OCI-LY1 (cell line): ENCODE data around the gene DOCK1.

Experiments
- H2AFZ ChIP-seq: fragments of 200-600 bp; sonication (generic), shearing (Covaris generic); 2 replicates; pipeline ENCODE4 v1.6.0; 2014; ENCODE audit warnings: antibody characterized with exemption, mild to moderate bottlenecking, low read length
- H3F3A ChIP-seq: fragments of 200-600 bp; sonication (generic), shearing (Covaris generic); 2 replicates; pipeline ENCODE4 v1.6.0; 2014; ENCODE audit warnings: mild to moderate bottlenecking, antibody characterized with exemption, low read length, moderate library complexity; ENCODE audit not compliant: insufficient read depth
- H3K27ac ChIP-seq: fragments of 200-600 bp; sonication (generic); 2 replicates; pipeline ENCODE4 v1.5.1; 2014; ENCODE audit warnings: low read length, mixed run types, mild to moderate bottlenecking, low read depth; ENCODE audit not compliant: poor library complexity, severe bottlenecking
- H3K27me3 ChIP-seq: fragments of 200-600 bp; sonication (generic); 2 replicates; pipeline ENCODE4 v1.6.0; 2014; ENCODE audit warnings: antibody characterized with exemption, mild to moderate bottlenecking, low read length, moderate library complexity; ENCODE audit not compliant: insufficient read depth
- H3K36me3 ChIP-seq: fragments of 200-600 bp; sonication (generic); 2 replicates; pipeline ENCODE4 v1.6.1; 2014; ENCODE audit warnings: mild to moderate bottlenecking, antibody characterized with exemption, low read length, moderate library complexity, mixed read lengths; ENCODE audit not compliant: insufficient read depth
- H3K4me1 ChIP-seq: fragments of 200-600 bp; sonication (generic); 2 replicates; pipeline ENCODE4 v1.5.1; 2014; ENCODE audit warnings: mild to moderate bottlenecking, low read length, moderate library complexity; ENCODE audit not compliant: insufficient read depth, severe bottlenecking
- H3K4me2 ChIP-seq: fragments of 200-600 bp; sonication (generic), shearing (Covaris generic); 2 replicates; pipeline ENCODE4 v1.6.1; 2014; ENCODE audit warnings: low read length
- H3K4me3 ChIP-seq: fragments of 200-600 bp; sonication (generic); 2 replicates; pipeline ENCODE4 v1.5.1; 2014; ENCODE audit warnings: low read length, low read depth, mild to moderate bottlenecking, mixed read lengths; ENCODE audit not compliant: poor library complexity, severe bottlenecking
- H3K79me2 ChIP-seq: fragments of 200-600 bp; shearing (Covaris generic); 2 replicates; pipeline ENCODE4 v1.6.1; 2016; ENCODE audit warnings: mixed run types, low read length, mixed read lengths; ENCODE audit not compliant: insufficient read depth
- H3K9ac ChIP-seq: fragments of 200-600 bp; sonication (generic), shearing (Covaris generic); 2 replicates; pipeline ENCODE4 v1.6.1; 2014; ENCODE audit warnings: mild to moderate bottlenecking, low read length, mixed read lengths
- H3K9me2 ChIP-seq: fragments of 200-600 bp; sonication (generic), shearing (Covaris generic); 2 replicates; pipeline ENCODE4 v1.6.1; 2014; ENCODE audit warnings: low read depth, mild to moderate bottlenecking, low read length, mixed read lengths
- H3K9me3 ChIP-seq: fragments of 200-600 bp; shearing (Covaris generic); 2 replicates; pipeline ENCODE4 v1.6.1; 2014; ENCODE audit warnings: low read length, mixed read lengths
- H4K20me1 ChIP-seq: fragments of 200-600 bp; sonication (generic), shearing (Covaris generic); 2 replicates; pipeline ENCODE4 v1.6.0; 2016; ENCODE audit warnings: mild to moderate bottlenecking, low read length; ENCODE audit not compliant: insufficient read depth
- EZH2 ChIP-seq: fragments of 200-600 bp; sonication (generic), shearing (Covaris generic); IDR thresholded peaks from 2 replicates; pipeline ENCODE4 v1.8.0; 2017; ENCODE audit warnings: borderline replicate concordance, mixed run types, mild to moderate bottlenecking, antibody characterized with exemption, low read length, moderate library complexity, mixed read lengths
- TF ChIP-seq, protein P1 (sequence below): fragments of 200-600 bp; sonication (generic), shearing (Covaris generic); IDR thresholded peaks from 2 replicates; pipeline ENCODE4 v1.5.1; 2017; ENCODE audit warnings: mild to moderate bottlenecking, antibody characterized with exemption, low read length, moderate library complexity, mixed read lengths

DOCK1 gene

GRCh38 chr10:126955934-126956711 lies 50.9 kb downstream of the DOCK1 start:
- Histone ChIP-seq H3K9ac (no peak overlapping the region), H3K9me3 (peaks cover 2% of the 10 kb centered on the region; the same call in 1 of the 2 replicates), H3K4me3 (no peak overlapping the region), H3K27ac (no peak overlapping the region), H3K27me3 (no peaks in the 10 kb centered on the region), H3K79me2 (no peaks in the 10 kb centered on the region), H3K36me3 (no peaks in the 10 kb centered on the region), H2AFZ (no peak overlapping the region), H3K9me2 (no peaks in the 10 kb centered on the region), H3F3A (no peaks in the 10 kb centered on the region), H3K4me1 (no peaks in the 10 kb centered on the region), H4K20me1 (no peaks in the 10 kb centered on the region), H3K4me2 (no peak overlapping the region)
- TF ChIP-seq EZH2: no peak
- TF ChIP-seq, protein P1, sequence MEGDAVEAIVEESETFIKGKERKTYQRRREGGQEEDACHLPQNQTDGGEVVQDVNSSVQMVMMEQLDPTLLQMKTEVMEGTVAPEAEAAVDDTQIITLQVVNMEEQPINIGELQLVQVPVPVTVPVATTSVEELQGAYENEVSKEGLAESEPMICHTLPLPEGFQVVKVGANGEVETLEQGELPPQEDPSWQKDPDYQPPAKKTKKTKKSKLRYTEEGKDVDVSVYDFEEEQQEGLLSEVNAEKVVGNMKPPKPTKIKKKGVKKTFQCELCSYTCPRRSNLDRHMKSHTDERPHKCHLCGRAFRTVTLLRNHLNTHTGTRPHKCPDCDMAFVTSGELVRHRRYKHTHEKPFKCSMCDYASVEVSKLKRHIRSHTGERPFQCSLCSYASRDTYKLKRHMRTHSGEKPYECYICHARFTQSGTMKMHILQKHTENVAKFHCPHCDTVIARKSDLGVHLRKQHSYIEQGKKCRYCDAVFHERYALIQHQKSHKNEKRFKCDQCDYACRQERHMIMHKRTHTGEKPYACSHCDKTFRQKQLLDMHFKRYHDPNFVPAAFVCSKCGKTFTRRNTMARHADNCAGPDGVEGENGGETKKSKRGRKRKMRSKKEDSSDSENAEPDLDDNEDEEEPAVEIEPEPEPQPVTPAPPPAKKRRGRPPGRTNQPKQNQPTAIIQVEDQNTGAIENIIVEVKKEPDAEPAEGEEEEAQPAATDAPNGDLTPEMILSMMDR: no peak

DNA sequence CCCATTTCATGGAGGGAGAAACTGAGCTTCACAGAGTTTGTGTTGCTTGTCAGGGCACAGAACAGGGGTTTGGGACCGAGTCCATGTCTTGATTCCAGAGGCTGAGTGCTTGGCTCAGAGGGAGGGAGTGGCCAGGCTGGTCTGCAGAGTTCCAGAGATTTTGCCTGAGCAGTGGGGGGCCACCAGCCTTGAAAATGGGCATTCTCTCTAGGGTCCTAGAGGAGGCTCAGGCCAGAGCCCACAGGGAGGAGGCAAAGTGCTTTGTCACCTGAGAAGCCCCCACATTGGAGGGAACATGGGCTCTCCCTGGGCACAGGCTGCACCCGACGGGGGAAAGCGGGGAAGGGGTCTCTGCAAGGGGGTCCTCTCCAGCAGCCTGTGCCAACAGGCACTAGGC lies 51.5 kb downstream of the DOCK1 start:
- Histone ChIP-seq H4K20me1 (no peaks in the 10 kb centered on the region), H3K4me3 (no peak overlapping the region), H3K79me2 (no peaks in the 10 kb centered on the region), H3K4me2 (no peak overlapping the region), H3F3A (no peaks in the 10 kb centered on the region), H3K36me3 (no peaks in the 10 kb centered on the region), H3K4me1 (no peaks in the 10 kb centered on the region), H3K9ac (no peak overlapping the region), H3K27me3 (no peaks in the 10 kb centered on the region), H3K9me3 (0 out of 2 replicates have a peak, but pooled peaks cover 2% of the 10 kb centered on the region), H2AFZ (no peak overlapping the region), H3K9me2 (no peaks in the 10 kb centered on the region), H3K27ac (no peak overlapping the region)
- TF ChIP-seq, protein P1: no peak
- TF ChIP-seq EZH2: no peak

DNA sequence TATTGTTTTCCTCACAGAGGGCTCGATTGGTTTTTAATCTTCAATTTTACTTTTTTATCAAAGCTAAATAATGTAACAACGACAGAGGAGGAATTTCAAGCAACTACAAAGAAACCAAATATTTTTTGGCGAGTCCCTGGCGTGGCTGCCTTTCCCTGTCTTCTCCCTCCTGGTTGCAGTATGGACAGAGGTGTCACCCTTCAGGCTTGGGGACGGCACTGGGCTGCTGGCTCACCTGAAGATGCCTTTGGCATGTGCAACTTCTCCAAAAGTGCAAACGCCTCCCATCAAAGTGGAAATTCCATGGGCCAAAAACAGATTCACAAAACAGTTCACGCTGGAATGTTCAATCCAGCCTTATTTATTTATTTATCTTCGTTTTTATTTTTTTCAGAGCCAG lies 51.9 kb downstream of the DOCK1 start:
- Histone ChIP-seq H3K9me3 (0 out of 2 replicates have a peak, but pooled peaks cover 2% of the 10 kb centered on the region), H3K79me2 (no peaks in the 10 kb centered on the region), H3K4me1 (no peaks in the 10 kb centered on the region), H3K9me2 (no peaks in the 10 kb centered on the region), H3K27ac (no peak overlapping the region), H3K36me3 (no peaks in the 10 kb centered on the region), H3K4me2 (no peak overlapping the region), H2AFZ (no peak overlapping the region), H3K4me3 (no peak overlapping the region), H3K9ac (no peak overlapping the region), H3K27me3 (no peaks in the 10 kb centered on the region), H4K20me1 (no peaks in the 10 kb centered on the region), H3F3A (no peaks in the 10 kb centered on the region)
- TF ChIP-seq EZH2: no peak
- TF ChIP-seq, protein P1: no peak
